ENCODE measurements around the gene HOXA11. TPM values are rescaled to one million over a fixed set of nuclear protein-coding genes. Genes with fewer than 3 reads are reported as not detected.
A peak's percentile ranks its signal among the peaks of the same experiment; 100 is the strongest.

HOXA11 gene
- total and polyA plus RNA-seq, 4 experiments from 2014 or later, result not detected

- Mint-ChIP-seq H3K4me1 (peaks cover 0 to 5% (median 3%) of the 10 kb centered on the region in 4 donors), H3K36me3 (no peaks in the 10 kb centered on the region), H3K27ac (no peak overlapping the region), H3K27me3 (peaks cover 22 to 37% of the 10 kb centered on the region in 2 donors), H3K4me3 (peak overlapping the region in 2 of 8 donors; percentile 18 to 52), H3K9me3 (no peaks in the 10 kb centered on the region)
- DNase-seq, result no peak
- no peaks in the 10 kb centered on the region for H3K36me3 ChIP-seq (ENCODE audit: insufficient read depth, low read length)
- no peaks in the 10 kb centered on the region for H3K9me3 ChIP-seq (ENCODE audit: control insufficient read depth in 1 of 2, low read length in 2 of 2)
- intact Hi-C loops (cut with micrococcal nuclease), result no loop called here
- no peak overlapping the region for H3K4me3 ChIP-seq (ENCODE audit: low read length in 2 of 2)
- H3K27me3 ChIP-seq (ENCODE audit: insufficient read depth, low read length), result peaks cover 16% of the 10 kb centered on the region
- POLR2A ChIA-PET (ENCODE audit: partially characterized antibody), result no interaction called here
- H3K4me1 ChIP-seq (ENCODE audit: insufficient read depth, low read length), result no peaks in the 10 kb centered on the region
- no peak overlapping the region for H3K27ac ChIP-seq (ENCODE audit: low read depth, low read length)
- CTCF ChIA-PET (ENCODE audit: partially characterized antibody), result no interaction called here
Observed at GRCh38 chr7:27142580-27143022, 42.4 kb downstream of the HOXA11 start.

- Mint-ChIP-seq H3K27ac (no peak overlapping the region), H3K27me3 (peaks cover 21 to 37% of the 10 kb centered on the region in 2 donors)
Observed at GRCh38 chr7:27141923-27142579, 43.0 kb downstream of the HOXA11 start.

GRCh38 chr7:27141137-27141922 lies 43.7 kb downstream of the HOXA11 start:
- no peak for DNase-seq
- Histone ChIP-seq H3K27ac (ENCODE audit: low read depth, low read length) (no peak overlapping the region), H3K4me3 (ENCODE audit: low read length in 2 of 2) (no peak overlapping the region), H3K4me1 (ENCODE audit: insufficient read depth, low read length) (no peaks in the 10 kb centered on the region), H3K9me3 (ENCODE audit: control insufficient read depth in 1 of 2, low read length in 2 of 2) (no peaks in the 10 kb centered on the region), H3K27me3 (ENCODE audit: insufficient read depth, low read length) (peaks cover 14% of the 10 kb centered on the region), H3K36me3 (ENCODE audit: insufficient read depth, low read length) (no peaks in the 10 kb centered on the region)
- no peak overlapping the region for H3K4me3 Mint-ChIP-seq
- ChIA-PET POLR2A (ENCODE audit: partially characterized antibody) (no interaction called here), CTCF (ENCODE audit: partially characterized antibody) (interaction anchor here (0.6 to 2.8 kb wide), 5 partner anchors 9 to 1245 kb away, joined by 3 to 17 read pairs (median 3); no protein-coding TSS in a partner anchor)
- intact Hi-C loops (cut with micrococcal nuclease), result no loop called here
- peaks cover 17 to 35% of the 10 kb centered on the region in 2 donors for H3K27me3 Mint-ChIP-seq
- no peaks in the 10 kb centered on the region for H3K36me3 Mint-ChIP-seq
- no peaks in the 10 kb centered on the region for H3K4me1 Mint-ChIP-seq
- H3K9me3 Mint-ChIP-seq, result no peaks in the 10 kb centered on the region
- no peak overlapping the region for H3K27ac Mint-ChIP-seq

More at GRCh38 chr7:27141923-27142579, 43.0 kb downstream of the HOXA11 start:
- Histone ChIP-seq H3K4me1 (ENCODE audit: insufficient read depth, low read length) (no peaks in the 10 kb centered on the region), H3K36me3 (ENCODE audit: insufficient read depth, low read length) (no peaks in the 10 kb centered on the region), H3K4me3 (ENCODE audit: low read length in 2 of 2) (no peak overlapping the region), H3K27ac (ENCODE audit: low read depth, low read length) (no peak overlapping the region), H3K27me3 (ENCODE audit: insufficient read depth, low read length) (peaks cover 15% of the 10 kb centered on the region), H3K9me3 (ENCODE audit: control insufficient read depth in 1 of 2, low read length in 2 of 2) (no peaks in the 10 kb centered on the region)
- intact Hi-C loops (cut with micrococcal nuclease), result no loop called here
- POLR2A ChIA-PET (ENCODE audit: partially characterized antibody), result no interaction called here
- CTCF ChIA-PET (ENCODE audit: partially characterized antibody), result interaction anchor here (0.9 to 2.8 kb wide), 3 partner anchors 8 to 1245 kb away, joined by 3 to 17 read pairs (median 4); no protein-coding TSS in a partner anchor
- Mint-ChIP-seq H3K36me3 (no peaks in the 10 kb centered on the region), H3K9me3 (no peaks in the 10 kb centered on the region), H3K4me1 (peaks cover 0 to 2% (median under 1%) of the 10 kb centered on the region in 4 donors), H3K4me3 (no peak overlapping the region)
- DNase-seq, result no peak

GRCh38 chr7:27140126-27140857 lies 44.7 kb downstream of the HOXA11 start:
- no peak for DNase-seq
- Mint-ChIP-seq H3K4me3 (no peak overlapping the region), H3K27me3 (peaks cover 23 to 38% of the 10 kb centered on the region in 2 donors), H3K4me1 (no peaks in the 10 kb centered on the region), H3K9me3 (no peaks in the 10 kb centered on the region), H3K36me3 (no peaks in the 10 kb centered on the region), H3K27ac (no peak overlapping the region)
- H3K9me3 ChIP-seq (ENCODE audit: control insufficient read depth in 1 of 2, low read length in 2 of 2), result no peaks in the 10 kb centered on the region
- H3K4me1 ChIP-seq (ENCODE audit: insufficient read depth, low read length), result no peaks in the 10 kb centered on the region
- ChIA-PET CTCF (ENCODE audit: partially characterized antibody) (interaction anchor here (0.6 to 2.8 kb wide), 3 partner anchors 10 to 42 kb away, joined by 3 to 17 read pairs (median 4); no protein-coding TSS in a partner anchor), POLR2A (ENCODE audit: partially characterized antibody) (no interaction called here)
- no peak overlapping the region for H3K27ac ChIP-seq (ENCODE audit: low read depth, low read length)
- intact Hi-C loops (cut with micrococcal nuclease), result no loop called here
- peaks cover 9% of the 10 kb centered on the region for H3K27me3 ChIP-seq (ENCODE audit: insufficient read depth, low read length)
- H3K36me3 ChIP-seq (ENCODE audit: insufficient read depth, low read length), result no peaks in the 10 kb centered on the region
- H3K4me3 ChIP-seq (ENCODE audit: low read length in 2 of 2), result no peak overlapping the region

GRCh38 chr7:27139334-27140125 lies 45.5 kb downstream of the HOXA11 start:
- Mint-ChIP-seq H3K4me1 (no peaks in the 10 kb centered on the region), H3K4me3 (no peak overlapping the region), H3K27ac (no peak overlapping the region), H3K9me3 (no peaks in the 10 kb centered on the region), H3K36me3 (no peaks in the 10 kb centered on the region), H3K27me3 (peaks cover 30 to 36% of the 10 kb centered on the region in 2 donors)
- ChIA-PET POLR2A (ENCODE audit: partially characterized antibody) (no interaction called here), CTCF (ENCODE audit: partially characterized antibody) (interaction anchor here (2.8 kb wide), 1 partner anchor 11 kb away, joined by 17 read pairs; no protein-coding TSS in a partner anchor)
- peak in 1 of 5 donors; percentile 36 for DNase-seq
- intact Hi-C loops (cut with micrococcal nuclease), result no loop called here
- H3K27ac ChIP-seq (ENCODE audit: low read depth, low read length), result no peak overlapping the region
- H3K9me3 ChIP-seq (ENCODE audit: control insufficient read depth in 1 of 2, low read length in 2 of 2), result no peaks in the 10 kb centered on the region
- no peaks in the 10 kb centered on the region for H3K36me3 ChIP-seq (ENCODE audit: insufficient read depth, low read length)
- H3K4me1 ChIP-seq (ENCODE audit: insufficient read depth, low read length), result no peaks in the 10 kb centered on the region
- no peak overlapping the region for H3K4me3 ChIP-seq (ENCODE audit: low read length in 2 of 2)
- H3K27me3 ChIP-seq (ENCODE audit: insufficient read depth, low read length), result peaks cover 9% of the 10 kb centered on the region

GRCh38 chr7:27138985-27139333 lies 46.1 kb downstream of the HOXA11 start:
- ChIA-PET CTCF (ENCODE audit: partially characterized antibody) (no interaction called here), POLR2A (ENCODE audit: partially characterized antibody) (no interaction called here)
- intact Hi-C loops (cut with micrococcal nuclease), result no loop called here
- Mint-ChIP-seq H3K27ac (no peak overlapping the region), H3K27me3 (peaks cover 32 to 40% of the 10 kb centered on the region in 2 donors), H3K36me3 (no peaks in the 10 kb centered on the region), H3K4me1 (no peaks in the 10 kb centered on the region), H3K4me3 (no peak overlapping the region), H3K9me3 (no peaks in the 10 kb centered on the region)
- Histone ChIP-seq H3K27me3 (ENCODE audit: insufficient read depth, low read length) (peaks cover 9% of the 10 kb centered on the region), H3K36me3 (ENCODE audit: insufficient read depth, low read length) (no peaks in the 10 kb centered on the region), H3K4me3 (ENCODE audit: low read length in 2 of 2) (no peak overlapping the region), H3K9me3 (ENCODE audit: control insufficient read depth in 1 of 2, low read length in 2 of 2) (no peaks in the 10 kb centered on the region), H3K27ac (ENCODE audit: low read depth, low read length) (no peak overlapping the region), H3K4me1 (ENCODE audit: insufficient read depth, low read length) (no peaks in the 10 kb centered on the region)
- DNase-seq, result no peak

Data from CD4-positive, alpha-beta memory T cell (primary cell).